ENCODE results near the gene FLNB. TPM values are rescaled to one million over a fixed set of nuclear protein-coding genes. Genes with fewer than 3 reads are reported as not detected.

FLNB gene
- total and polyA plus RNA-seq, 2 of the 8 experiments (the other 6 are each of a cell fraction or from before 2014, with no cell fraction given) = 72.3 to 118 TPM

- Histone ChIP-seq H3K18ac (ENCODE audit: extremely low read depth, low read length) (no peak overlapping the region), H3K79me2 (ENCODE audit: control insufficient read depth in 1 of 2, insufficient read depth in 2 of 2, low read length in 2 of 2) (no peaks in the 10 kb centered on the region)
- no peak for FAIRE-seq
- TF ChIP-seq NANOG (IDR thresholded peaks at IDR 0.05; ENCODE audit: insufficient read depth, low read depth, low read length, poor library complexity, severe bottlenecking) = no peak
- no peak for TF ChIP-seq MAFK (IDR thresholded peaks at IDR 0.05; ENCODE audit: low read depth, low read length)
- no peak for TF ChIP-seq ASH2L (IDR thresholded peaks at IDR 0.05; ENCODE audit: low read length)
- TF ChIP-seq YY1 (IDR thresholded peaks at IDR 0.05; ENCODE audit: low read depth, low read length) = no peak
- TF ChIP-seq CHD2 (IDR thresholded peaks at IDR 0.05; ENCODE audit: low read length) = no peak
- TF ChIP-seq SRF (IDR thresholded peaks at IDR 0.05; ENCODE audit: low read depth, low read length) = no peak
- TF ChIP-seq SUZ12 (IDR thresholded peaks at IDR 0.05; ENCODE audit: low read length) = no peak
- no peak for TF ChIP-seq GABPA (IDR thresholded peaks at IDR 0.05; ENCODE audit: borderline replicate concordance, insufficient read depth, low read length)
- TF ChIP-seq RFX5 (IDR thresholded peaks at IDR 0.05; ENCODE audit: borderline replicate concordance, low read depth, low read length) = no peak
- TF ChIP-seq BCL11A (IDR thresholded peaks at IDR 0.05; ENCODE audit: low read depth in 2 of 2, low read length in 2 of 2) = no peak
- no peak for TF ChIP-seq FOSL1 (IDR thresholded peaks at IDR 0.05; ENCODE audit: insufficient read depth, low read depth, low read length)
- no peak for TF ChIP-seq HDAC6 (IDR thresholded peaks at IDR 0.05; ENCODE audit: low read depth, low read length)
Measured at GRCh38 chr3:58112185-58112535, 103.9 kb downstream of the FLNB start.

More at GRCh38 chr3:58112185-58112535, 103.9 kb downstream of the FLNB start:
- no peak overlapping the region for H2AK5ac ChIP-seq (ENCODE audit: low read depth, low read length)
- no peaks in the 10 kb centered on the region for H3K9me3 ChIP-seq (ENCODE audit: insufficient read depth in 2 of 2, low read depth in 1 of 2, low read length in 1 of 2)
- no peak overlapping the region for H2BK5ac ChIP-seq (ENCODE audit: low read depth, low read length)
- no peak overlapping the region for H2BK20ac ChIP-seq (ENCODE audit: low read length)
- H2AFZ ChIP-seq (ENCODE audit: low read length) = no peak overlapping the region
- no peak overlapping the region for H2BK15ac ChIP-seq (ENCODE audit: low read length)
- H3K4me2 ChIP-seq (ENCODE audit: insufficient read depth in 1 of 2, low read depth in 2 of 2, low read length in 2 of 2) = no peak overlapping the region
- H3K27ac ChIP-seq (ENCODE audit: low read depth, low read length) = no peak overlapping the region
- H3K23ac ChIP-seq (ENCODE audit: insufficient read length) = no peak overlapping the region
- H3K56ac ChIP-seq (replicated peaks; ENCODE audit: insufficient read length, low read depth, low read length) = no peak overlapping the region
- no peaks in the 10 kb centered on the region for H3K23me2 ChIP-seq (ENCODE audit: low read depth, low read length)
- CTCF ChIA-PET (ENCODE audit: partially characterized antibody) = interaction anchor here (1.0 to 1.6 kb wide), 2 partner anchors 10 to 103 kb away, joined by 3 to 5 read pairs; no protein-coding TSS in a partner anchor
- H4K20me1 ChIP-seq (replicated peaks in 1 of 2; ENCODE audit: control insufficient read depth in 1 of 2, insufficient read depth in 2 of 2, low read length in 2 of 2) = no peaks in the 10 kb centered on the region
- no peaks in the 10 kb centered on the region for H3K4me1 ChIP-seq (replicated peaks in 1 of 4; ENCODE audit: control insufficient read depth in 3 of 4, insufficient read depth in 4 of 4, low read length in 3 of 4)
- 100% methylated on average over 6 of the region's 6 CpGs; no CpG with 5 or more reads in 1 of the 2 experiments for WGBS, 2 experiments (ENCODE audit: extremely low coverage in 1 of 2, insufficient coverage in 1 of 2, insufficient read length in 1 of 2, insufficient replicate concordance in 2 of 2, low coverage in 1 of 2, low lambda C conversion rate in 2 of 2, missing lambda C conversion rate in 1 of 2)
- DNase-seq (ENCODE audit: low read depth in 1 of 2, low spot score in 2 of 2) = no peak
- H4K91ac ChIP-seq (replicated peaks; ENCODE audit: insufficient read length, low read length) = no peak overlapping the region
- no peak overlapping the region for H2BK12ac ChIP-seq (ENCODE audit: low read depth, low read length)
- POLR2A ChIA-PET (ENCODE audit: partially characterized antibody) = interaction anchor here (1.2 kb wide), 1 partner anchor 69 kb away, joined by 3 read pairs; no protein-coding TSS in a partner anchor
- peaks cover 6% of the 10 kb centered on the region for H3K79me1 ChIP-seq (ENCODE audit: low read depth, low read length)
- H3K4ac ChIP-seq (replicated peaks; ENCODE audit: insufficient read length, low read depth, low read length) = no peak overlapping the region
- H4K5ac ChIP-seq (ENCODE audit: insufficient read length, low read depth, low read length) = no peak overlapping the region
- no peak overlapping the region for H3K14ac ChIP-seq (ENCODE audit: insufficient read length)
- no peaks in the 10 kb centered on the region for H3K27me3 ChIP-seq (replicated peaks in 1 of 4; ENCODE audit: control insufficient read depth in 3 of 4, extremely low read depth in 1 of 4, insufficient read depth in 3 of 4, low read length in 3 of 4)
- H3K9ac ChIP-seq (replicated peaks in 1 of 4; ENCODE audit: extremely low read depth in 1 of 4, low read depth in 3 of 4, low read length in 3 of 4) = no peak overlapping the region
- no peak overlapping the region for H3K4me3 ChIP-seq (ENCODE audit: extremely low read depth in 1 of 4, insufficient read depth in 2 of 4, low read depth in 3 of 4, low read length in 4 of 4)
- H3K36me3 ChIP-seq (ENCODE audit: control insufficient read depth in 2 of 4, insufficient read depth in 4 of 4, low read length in 3 of 4) = peaks cover 10 to 72% (median 33%) of the 10 kb centered on the region in 4 experiments; a peak in 7 of 8 replicates
- no peak overlapping the region; the same call in 1 of the 2 replicates for H4K8ac ChIP-seq (ENCODE audit: extremely low read depth, insufficient read depth, low read length)
- H2BK120ac ChIP-seq (replicated peaks; ENCODE audit: low read depth, low read length) = no peak overlapping the region
